Measurements from ENCODE around the gene PTEN.
"Not testable (repeated sequence)": the region's sequence is repeated elsewhere in the genome, so short reads cannot be mapped to it uniquely, and the experiment has no call there.

Gene PTEN

GRCh38 chr10:87846023-87846422, 17.4 kb upstream of the PTEN start:
- DNase-seq, result no peak

GRCh38 chr10:87846711-87847110, 16.7 kb upstream of the PTEN start:
- not testable (repeated sequence) for DNase-seq

DNA sequence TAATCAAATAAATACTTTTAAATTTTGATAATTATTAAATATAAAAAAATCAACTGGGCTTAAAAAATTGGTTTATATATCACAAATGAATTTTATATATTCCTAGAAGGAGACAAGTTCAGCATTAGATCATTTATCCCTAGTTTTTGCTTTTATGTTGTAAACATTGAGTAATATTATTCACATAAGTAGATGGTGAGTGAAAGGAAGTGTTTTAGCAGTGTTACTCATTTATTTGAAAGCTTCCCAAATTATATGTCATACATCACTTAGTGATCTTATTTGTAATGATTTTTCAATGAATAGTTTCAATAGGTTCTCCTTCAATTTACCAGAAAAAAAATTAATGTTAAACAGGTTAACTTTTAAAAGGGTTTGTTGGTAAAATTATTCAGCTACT, 15.9 kb upstream of the PTEN start:
- no peak for DNase-seq

GRCh38 chr10:87849001-87849400, 14.4 kb upstream of the PTEN start:
- no peak for DNase-seq

DNA sequence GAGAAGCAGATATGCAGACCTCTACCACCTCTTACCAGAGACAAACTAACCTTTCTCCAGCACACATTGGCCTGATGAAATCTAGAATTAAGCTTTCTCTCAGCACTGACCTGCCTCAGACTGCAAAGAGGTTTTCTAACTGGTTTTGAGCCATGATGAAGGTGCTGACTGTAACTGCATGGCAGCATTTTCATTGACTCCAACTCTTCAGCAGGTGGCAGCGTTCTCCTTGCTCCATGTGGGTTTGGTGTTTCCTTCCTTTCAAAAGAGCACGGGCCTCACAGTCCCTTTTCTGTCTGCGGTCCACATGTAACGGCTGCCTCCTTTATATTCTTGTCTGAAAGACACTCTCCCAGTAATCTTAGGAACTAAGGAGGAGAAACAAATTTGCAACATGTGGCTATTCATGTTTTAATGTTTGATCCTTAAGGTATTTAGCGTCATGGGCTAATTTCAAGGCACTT, 12.7 kb upstream of the PTEN start:
- DNase-seq, result peak; percentile 57 to 63

- no peak for DNase-seq
These were observed 11.3 kb upstream of the PTEN start for GRCh38 chr10:87852089-87852488.

- not testable (repeated sequence) for DNase-seq
These were observed 8.2 kb upstream of the PTEN start for GRCh38 chr10:87855247-87855646.

DNA sequence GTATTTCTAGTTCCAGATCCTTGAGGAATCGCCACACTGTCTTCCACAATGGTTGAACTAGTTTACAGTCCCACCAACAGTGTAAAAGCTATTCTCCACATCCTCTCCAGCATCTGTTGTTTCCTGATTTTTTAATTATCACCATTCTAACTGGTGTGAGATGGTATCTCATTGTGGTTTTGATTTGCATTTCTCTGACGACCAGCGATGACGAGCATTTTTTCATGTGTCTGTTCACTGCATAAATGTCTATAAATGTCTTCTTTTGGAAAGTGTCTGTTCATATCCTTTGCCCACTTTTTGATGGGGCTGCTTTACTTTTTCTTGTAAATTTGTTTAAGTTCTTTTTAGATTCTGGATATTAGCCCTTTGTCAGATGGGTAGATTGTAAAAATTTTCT, 7.8 kb upstream of the PTEN start:
- not testable (repeated sequence) for DNase-seq

GRCh38 chr10:87860156-87860795, 3.1 kb upstream of the PTEN start:
- peak; percentile 61 to 76 for DNase-seq

- no peak for DNase-seq
These were observed 2.5 kb upstream of the PTEN start for GRCh38 chr10:87860816-87861403.

DNA sequence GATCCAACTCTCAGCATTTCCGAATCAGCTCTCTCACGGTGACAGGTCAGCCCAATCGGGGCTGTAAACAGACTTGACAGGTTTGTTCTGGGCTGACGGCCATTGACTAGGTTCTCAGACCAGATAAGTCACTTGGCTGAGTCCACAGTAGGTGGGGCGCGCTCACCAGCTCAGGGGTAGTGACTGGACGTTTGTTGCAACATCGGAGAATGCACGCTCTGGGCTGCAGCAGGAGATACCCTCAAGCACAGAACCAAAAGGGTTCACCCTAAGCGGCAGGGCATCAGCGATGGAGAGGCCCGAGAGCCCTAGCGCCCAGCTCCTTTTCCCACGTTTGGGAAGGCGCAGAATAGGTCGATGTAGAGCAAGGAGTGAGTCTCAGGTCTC, 1.9 kb upstream of the PTEN start:
- DNase-seq, result peak in 1 of 2 donors; percentile 68

DNA sequence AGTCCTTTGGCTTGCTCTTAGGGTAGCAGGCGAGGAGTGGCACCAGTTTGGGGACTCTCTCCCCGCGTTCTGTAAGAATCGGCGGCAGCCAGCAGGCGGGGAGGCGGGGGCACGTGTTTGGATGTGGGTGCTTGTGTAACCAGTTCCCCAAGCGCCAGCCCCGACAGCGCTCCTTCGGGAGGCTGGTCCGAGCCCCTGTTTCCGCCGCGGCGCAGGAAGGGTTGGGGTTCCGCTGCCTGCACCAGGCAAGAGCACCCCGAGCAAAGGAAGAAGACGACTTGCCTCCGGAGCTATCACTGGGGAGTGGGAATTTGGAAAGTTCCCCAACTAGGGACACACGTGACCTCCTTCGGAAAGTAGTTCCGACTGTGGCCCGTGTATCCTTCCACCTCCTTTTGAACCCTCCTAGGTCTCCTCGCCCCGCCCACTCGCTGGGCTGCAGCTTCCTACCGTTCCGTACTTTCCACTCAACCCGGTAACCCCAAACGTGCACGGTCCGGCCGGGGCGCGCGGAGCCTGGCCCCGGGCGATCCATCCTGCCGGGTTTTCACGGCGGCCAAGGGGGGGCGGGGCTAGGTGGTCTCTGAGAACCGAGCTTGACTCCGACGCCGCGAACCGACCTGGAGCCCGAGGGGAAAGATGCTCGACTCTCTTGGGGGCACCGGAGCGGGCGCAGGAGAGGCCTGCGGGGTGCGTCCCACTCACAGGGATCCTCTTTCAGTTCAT, 1.3 kb upstream of the PTEN start:
- DNase-seq, result peak; percentile 96

GRCh38 chr10:87862679-87863052, 759 bp upstream of the PTEN start:
- DNase-seq, result no peak

DNA sequence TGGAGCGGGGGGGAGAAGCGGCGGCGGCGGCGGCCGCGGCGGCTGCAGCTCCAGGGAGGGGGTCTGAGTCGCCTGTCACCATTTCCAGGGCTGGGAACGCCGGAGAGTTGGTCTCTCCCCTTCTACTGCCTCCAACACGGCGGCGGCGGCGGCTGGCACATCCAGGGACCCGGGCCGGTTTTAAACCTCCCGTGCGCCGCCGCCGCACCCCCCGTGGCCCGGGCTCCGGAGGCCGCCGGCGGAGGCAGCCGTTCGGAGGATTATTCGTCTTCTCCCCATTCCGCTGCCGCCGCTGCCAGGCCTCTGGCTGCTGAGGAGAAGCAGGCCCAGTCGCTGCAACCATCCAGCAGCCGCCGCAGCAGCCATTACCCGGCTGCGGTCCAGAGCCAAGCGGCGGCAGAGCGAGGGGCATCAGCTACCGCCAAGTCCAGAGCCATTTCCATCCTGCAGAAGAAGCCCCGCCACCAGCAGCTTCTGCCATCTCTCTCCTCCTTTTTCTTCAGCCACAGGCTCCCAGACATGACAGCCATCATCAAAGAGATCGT, 598 bp downstream of the PTEN start:
- DNase-seq, result peak; percentile 25 to 37

DNA sequence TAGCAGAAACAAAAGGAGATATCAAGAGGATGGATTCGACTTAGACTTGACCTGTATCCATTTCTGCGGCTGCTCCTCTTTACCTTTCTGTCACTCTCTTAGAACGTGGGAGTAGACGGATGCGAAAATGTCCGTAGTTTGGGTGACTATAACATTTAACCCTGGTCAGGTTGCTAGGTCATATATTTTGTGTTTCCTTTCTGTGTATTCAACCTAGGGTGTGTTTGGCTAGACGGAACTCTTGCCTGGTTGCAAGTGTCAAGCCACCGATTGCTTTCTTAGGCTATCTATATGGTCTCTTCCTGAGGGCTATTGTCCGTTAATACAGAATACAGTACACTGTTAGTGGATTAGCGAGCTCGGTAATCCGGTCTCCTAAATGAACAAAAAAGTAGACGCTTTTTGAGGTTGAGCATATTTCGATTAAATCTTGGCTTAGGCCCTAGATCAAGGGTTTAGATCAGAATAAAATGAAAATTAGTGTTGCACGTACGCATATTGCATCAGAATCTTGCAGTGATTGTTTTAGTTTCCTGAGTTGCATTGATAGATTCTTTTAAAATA, 1.2 kb downstream of the PTEN start:
- peak in 1 of 2 donors; percentile 23 for DNase-seq

DNA sequence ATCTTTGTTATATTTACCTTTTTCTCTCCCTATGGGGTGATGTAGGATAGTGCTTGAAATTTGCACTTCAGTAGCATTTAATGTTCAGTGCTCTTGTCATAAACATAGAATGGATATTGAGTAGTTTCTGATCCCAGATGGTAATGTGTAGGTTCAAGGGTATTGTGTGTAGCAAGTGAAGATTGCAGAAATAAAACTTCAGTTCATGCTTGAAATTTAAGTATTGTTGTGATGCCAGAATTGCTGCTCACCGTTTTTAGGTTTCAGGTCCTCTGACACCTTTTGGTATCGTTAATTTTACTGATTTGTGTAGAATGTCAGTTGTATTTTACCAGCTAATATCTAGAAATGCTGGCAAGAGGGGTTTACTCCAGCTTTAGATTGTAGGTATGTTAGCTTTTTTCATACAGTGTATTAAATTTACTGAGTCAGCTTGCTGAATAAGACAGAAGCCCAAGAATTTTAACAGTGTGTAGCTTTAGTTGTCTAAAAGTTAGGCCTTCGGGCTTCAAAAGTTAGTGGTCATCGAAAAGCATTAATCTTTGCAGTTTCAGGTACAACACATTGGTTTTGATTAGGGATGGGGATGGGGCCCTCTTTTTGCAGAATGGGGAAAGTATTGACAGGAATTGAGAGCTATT, 1.9 kb downstream of the PTEN start:
- no peak for DNase-seq

GRCh38 chr10:87866412-87866974, 3.1 kb downstream of the PTEN start:
- DNase-seq, result no peak

- DNase-seq, result no peak
These were observed 4.0 kb downstream of the PTEN start for GRCh38 chr10:87867453-87867852.

GRCh38 chr10:87868277-87868676, 4.9 kb downstream of the PTEN start:
- no peak for DNase-seq

DNA sequence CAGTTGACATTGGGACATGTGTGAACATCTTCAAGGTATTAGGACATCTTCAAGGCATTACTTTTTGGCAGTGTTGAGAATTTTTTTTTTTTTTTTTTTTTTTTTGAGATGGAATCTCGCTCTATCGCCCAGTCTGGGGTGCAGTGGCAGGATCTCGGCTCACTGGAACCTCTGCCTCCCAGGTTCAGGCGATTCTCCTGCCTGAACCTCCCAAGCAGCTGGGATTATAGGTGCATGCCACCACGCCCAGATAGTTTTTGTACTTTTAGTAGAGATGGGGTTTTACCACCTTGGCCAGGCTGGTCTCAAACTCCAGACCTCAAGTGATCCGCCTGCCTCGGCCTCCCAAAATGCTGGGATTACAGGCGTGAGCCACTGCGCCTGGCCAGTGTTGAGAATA, 5.7 kb downstream of the PTEN start:
- not testable (repeated sequence) for DNase-seq

GRCh38 chr10:87869773-87870551, 6.5 kb downstream of the PTEN start:
- DNase-seq, result no peak

GRCh38 chr10:87872828-87873227, 9.4 kb downstream of the PTEN start:
- DNase-seq, result no peak
